Activated CD4-positive, CD25-positive, alpha-beta regulatory T cell treated with anti-CD3 and anti-CD28 coated beads, Interleukin-2, amount 50 U/mL, for 24 hours (primary cell): ENCODE measurements around the gene RFX3.

Source experiments
- ATAC-seq, 2 donors: fragments of 150-1000 bp; cut with Tn5 transposase; one replicate each; pipeline ENCODE4 v1.10.0; 2021; ENCODE audit warnings: mild to moderate bottlenecking in 1 of 2, moderate library complexity in 1 of 2

The RFX3 gene

GRCh38 chr9:3475300-3476020, 50.3 kb downstream of the RFX3 start:
- no peak for ATAC-seq

GRCh38 chr9:3474821-3475220, 51.0 kb downstream of the RFX3 start:
- ATAC-seq: no peak

GRCh38 chr9:3473405-3473804, 52.4 kb downstream of the RFX3 start:
- ATAC-seq: no peak

- no peak for ATAC-seq
Observed at GRCh38 chr9:3471883-3472282, 53.9 kb downstream of the RFX3 start.

- no peak for ATAC-seq
Observed at GRCh38 chr9:3468421-3469205, 57.2 kb downstream of the RFX3 start.

GRCh38 chr9:3467593-3468219, 58.1 kb downstream of the RFX3 start:
- peak; percentile 95 to 97 for ATAC-seq

- no peak for ATAC-seq
Observed at GRCh38 chr9:3464033-3464638, 61.7 kb downstream of the RFX3 start.

- ATAC-seq: no peak
Observed at GRCh38 chr9:3458806-3459475, 66.9 kb downstream of the RFX3 start.

- ATAC-seq: no peak
Observed at GRCh38 chr9:3457175-3457574, 68.6 kb downstream of the RFX3 start.

- ATAC-seq: no peak
Observed at GRCh38 chr9:3455717-3456116, 70.1 kb downstream of the RFX3 start.

GRCh38 chr9:3455094-3455493, 70.7 kb downstream of the RFX3 start:
- no peak for ATAC-seq

- ATAC-seq: no peak
Observed at GRCh38 chr9:3451956-3452355, 73.8 kb downstream of the RFX3 start.

- no peak for ATAC-seq
Observed at GRCh38 chr9:3447788-3448187, 78.0 kb downstream of the RFX3 start.

GRCh38 chr9:3447143-3447542, 78.7 kb downstream of the RFX3 start:
- no peak for ATAC-seq

- ATAC-seq: no peak
Observed at GRCh38 chr9:3446313-3446712, 79.5 kb downstream of the RFX3 start.

GRCh38 chr9:3444016-3444415, 81.8 kb downstream of the RFX3 start:
- ATAC-seq: no peak

GRCh38 chr9:3441197-3441816, 84.5 kb downstream of the RFX3 start:
- peak; percentile 64 to 77 for ATAC-seq

GRCh38 chr9:3436629-3437420, 89.0 kb downstream of the RFX3 start:
- no peak for ATAC-seq

- no peak for ATAC-seq
Observed at GRCh38 chr9:3435732-3436131, 90.1 kb downstream of the RFX3 start.

GRCh38 chr9:3434594-3434993, 91.2 kb downstream of the RFX3 start:
- ATAC-seq: no peak

GRCh38 chr9:3433754-3434153, 92.0 kb downstream of the RFX3 start:
- no peak for ATAC-seq

- ATAC-seq: no peak
Observed at GRCh38 chr9:3433066-3433465, 92.7 kb downstream of the RFX3 start.
